Measurements from ENCODE around the gene SYT13.

SYT13 gene

DNA sequence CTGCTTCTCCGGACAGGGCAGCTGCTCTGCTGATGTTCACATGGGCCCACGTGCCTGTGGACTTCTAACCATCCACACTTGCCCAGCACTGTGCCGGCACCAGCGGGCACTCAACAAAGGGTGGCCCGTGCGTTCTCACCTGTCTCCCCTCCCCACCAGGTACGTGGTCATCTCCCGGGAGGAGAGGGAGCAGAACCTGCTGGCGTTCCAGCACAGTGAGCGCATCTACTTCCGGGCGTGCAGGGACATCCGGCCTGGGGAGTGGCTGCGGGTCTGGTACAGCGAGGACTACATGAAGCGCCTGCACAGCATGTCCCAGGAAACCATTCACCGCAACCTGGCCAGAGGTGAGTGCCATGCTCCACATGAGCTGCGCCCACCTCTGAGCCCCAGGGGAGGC lies 66.7 kb downstream of the SYT13 start:
- H4K20me1 ChIP-seq (ENCODE audit: insufficient read depth, low read length): no peaks in the 10 kb centered on the region
- H3K9ac ChIP-seq (ENCODE audit: low read length): no peak overlapping the region
- H3K79me2 ChIP-seq (ENCODE audit: insufficient read depth, low read length): no peaks in the 10 kb centered on the region

DNA sequence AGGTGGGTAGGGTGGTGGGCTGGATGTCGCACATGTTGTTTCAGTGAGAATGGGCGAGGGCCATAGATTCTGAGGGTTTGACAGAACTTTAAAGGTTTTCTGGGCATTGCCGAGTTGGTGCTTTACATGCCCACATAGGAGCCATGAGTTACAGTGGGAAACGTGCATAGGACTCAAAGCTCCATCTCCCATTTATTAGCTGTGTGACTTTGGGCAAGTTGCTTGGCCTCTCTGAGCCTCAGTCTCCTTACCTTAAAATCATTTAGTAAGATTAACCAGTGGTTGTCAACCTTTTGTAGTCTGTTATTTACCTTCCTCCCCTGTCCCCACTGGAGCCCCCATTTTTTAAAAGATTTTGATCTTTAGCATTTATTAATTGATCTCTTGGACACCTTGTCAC lies 67.4 kb downstream of the SYT13 start:
- no peak overlapping the region for H3K4me2 ChIP-seq (ENCODE audit: low read length)
- H3K27ac ChIP-seq (ENCODE audit: low read depth, low read length, poor library complexity, severe bottlenecking): no peak overlapping the region
- no peaks in the 10 kb centered on the region for H3F3A ChIP-seq (ENCODE audit: insufficient read depth, low read length)
- no peak overlapping the region for H2AFZ ChIP-seq (ENCODE audit: low read length)
- TF ChIP-seq EZH2 (IDR thresholded peaks at IDR 0.05; ENCODE audit: borderline replicate concordance, low read length): no peak
- no peak for TF ChIP-seq CTCF (IDR thresholded peaks at IDR 0.05; ENCODE audit: low read length)
- H3K4me1 ChIP-seq (ENCODE audit: insufficient read depth, low read length, severe bottlenecking): no peaks in the 10 kb centered on the region
- H3K27me3 ChIP-seq (ENCODE audit: insufficient read depth, low read length): no peaks in the 10 kb centered on the region
- H4K20me1 ChIP-seq (ENCODE audit: insufficient read depth, low read length): no peaks in the 10 kb centered on the region
- H3K79me2 ChIP-seq (ENCODE audit: insufficient read depth, low read length): no peaks in the 10 kb centered on the region
- H3K4me3 ChIP-seq (ENCODE audit: low read depth, low read length, poor library complexity, severe bottlenecking): no peak overlapping the region
- H3K9ac ChIP-seq (ENCODE audit: low read length): no peak overlapping the region
- no peaks in the 10 kb centered on the region for H3K36me3 ChIP-seq (ENCODE audit: insufficient read depth, low read length)
- H3K9me2 ChIP-seq (ENCODE audit: low read depth, low read length): no peaks in the 10 kb centered on the region
- no peaks in the 10 kb centered on the region for H3K9me3 ChIP-seq (ENCODE audit: low read length)

More for the DNA sequence above, 66.7 kb downstream of the SYT13 start:
- no peaks in the 10 kb centered on the region for H3K36me3 ChIP-seq (ENCODE audit: insufficient read depth, low read length)
- TF ChIP-seq EZH2 (IDR thresholded peaks at IDR 0.05; ENCODE audit: borderline replicate concordance, low read length): no peak
- no peak for TF ChIP-seq CTCF (IDR thresholded peaks at IDR 0.05; ENCODE audit: low read length)
- H3F3A ChIP-seq (ENCODE audit: insufficient read depth, low read length): no peaks in the 10 kb centered on the region
- H3K27me3 ChIP-seq (ENCODE audit: insufficient read depth, low read length): no peaks in the 10 kb centered on the region
- H2AFZ ChIP-seq (ENCODE audit: low read length): no peak overlapping the region
- no peak overlapping the region for H3K4me3 ChIP-seq (ENCODE audit: low read depth, low read length, poor library complexity, severe bottlenecking)
- H3K27ac ChIP-seq (ENCODE audit: low read depth, low read length, poor library complexity, severe bottlenecking): no peak overlapping the region
- H3K9me2 ChIP-seq (ENCODE audit: low read depth, low read length): no peaks in the 10 kb centered on the region
- no peaks in the 10 kb centered on the region for H3K9me3 ChIP-seq (ENCODE audit: low read length)
- no peak overlapping the region for H3K4me2 ChIP-seq (ENCODE audit: low read length)
- H3K4me1 ChIP-seq (ENCODE audit: insufficient read depth, low read length, severe bottlenecking): no peaks in the 10 kb centered on the region

DNA sequence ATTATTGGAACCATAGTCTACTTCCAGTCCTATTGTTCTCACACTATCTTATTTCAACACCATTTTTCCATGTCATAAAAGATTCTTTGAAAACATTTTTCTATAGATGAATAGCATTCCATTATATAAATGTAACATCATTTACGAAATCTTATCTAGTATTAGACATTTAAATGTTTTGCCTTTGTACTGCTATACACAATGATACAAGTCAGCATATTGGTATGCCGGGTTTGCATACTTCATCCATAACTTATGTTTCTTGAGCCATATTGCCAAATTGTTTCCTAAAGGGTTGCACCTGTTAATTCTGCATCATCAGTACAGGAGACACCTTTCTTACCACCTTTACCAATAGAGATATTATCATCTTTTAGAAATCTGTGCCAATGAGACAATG lies 68.2 kb downstream of the SYT13 start:
- Histone ChIP-seq H3K27ac (ENCODE audit: low read depth, low read length, poor library complexity, severe bottlenecking) (no peak overlapping the region), H3K9me2 (ENCODE audit: low read depth, low read length) (no peaks in the 10 kb centered on the region), H2AFZ (ENCODE audit: low read length) (no peak overlapping the region), H3K9me3 (ENCODE audit: low read length) (no peaks in the 10 kb centered on the region), H3K4me2 (ENCODE audit: low read length) (no peak overlapping the region), H4K20me1 (ENCODE audit: insufficient read depth, low read length) (no peaks in the 10 kb centered on the region), H3F3A (ENCODE audit: insufficient read depth, low read length) (no peaks in the 10 kb centered on the region), H3K79me2 (ENCODE audit: insufficient read depth, low read length) (no peaks in the 10 kb centered on the region), H3K27me3 (ENCODE audit: insufficient read depth, low read length) (no peaks in the 10 kb centered on the region), H3K4me3 (ENCODE audit: low read depth, low read length, poor library complexity, severe bottlenecking) (no peak overlapping the region), H3K9ac (ENCODE audit: low read length) (no peak overlapping the region), H3K4me1 (ENCODE audit: insufficient read depth, low read length, severe bottlenecking) (no peaks in the 10 kb centered on the region), H3K36me3 (ENCODE audit: insufficient read depth, low read length) (no peaks in the 10 kb centered on the region)
- TF ChIP-seq CTCF (IDR thresholded peaks at IDR 0.05; ENCODE audit: low read length) (no peak), EZH2 (IDR thresholded peaks at IDR 0.05; ENCODE audit: borderline replicate concordance, low read length) (no peak)

Measured in OCI-LY1 (cell line).